Dermis microvascular lymphatic vessel endothelial cell (primary cell): Measurements from ENCODE around the gene BTG4. TPM values are rescaled to one million over a fixed set of nuclear protein-coding genes. Genes with fewer than 3 reads are reported as not detected.
A peak's percentile ranks its signal among the peaks of the same experiment; 100 is the strongest.

Experiments used
- DNase-seq, 2 donors: peaks; one replicate each; pipeline versions ENCODE4 v3.0.0 to v3.0.0-alpha.2; 2010; ENCODE audit warnings: low read depth in 2 of 2
- total RNA-seq: library from RNA; depleted of rRNA; stranded (reverse); fragments of >200 nt; gene quantifications from 2 replicates; pipeline ENCODE4 v1.2.1, GENCODE V29; 2014

BTG4 gene
- total RNA-seq, result not detected in 2 replicates

GRCh38 chr11:111512296-111513239 lies at the start of gene BTG4:
BTG4 (minus strand) TSS chr11:111512386; CDS start chr11:111498776, 13,610 bp downstream.
- DNase-seq, result no peak

- peak in 1 of 2 donors; percentile 29 for DNase-seq
Observed at GRCh38 chr11:111561791-111562325, 49.7 kb upstream of the BTG4 start.

- no peak for DNase-seq
Observed at GRCh38 chr11:111561306-111561705, 49.1 kb upstream of the BTG4 start.

- peak; percentile 54 to 60 for DNase-seq
Observed at GRCh38 chr11:111560800-111561199, 48.6 kb upstream of the BTG4 start.

GRCh38 chr11:111559800-111560464 lies 47.7 kb upstream of the BTG4 start:
- peak in 1 of 2 donors; percentile 61 for DNase-seq

- DNase-seq, result no peak
Observed at GRCh38 chr11:111557425-111558111, 45.4 kb upstream of the BTG4 start.

- DNase-seq, result no peak
Observed at GRCh38 chr11:111555255-111555654, 43.1 kb upstream of the BTG4 start.

- DNase-seq, result no peak
Observed at GRCh38 chr11:111554532-111554931, 42.3 kb upstream of the BTG4 start.

GRCh38 chr11:111550258-111550657 lies 38.1 kb upstream of the BTG4 start:
- DNase-seq, result no peak

- no peak for DNase-seq
Observed at GRCh38 chr11:111549869-111550203, 37.6 kb upstream of the BTG4 start.

- no peak for DNase-seq
Observed at GRCh38 chr11:111549196-111549868, 37.1 kb upstream of the BTG4 start.

- DNase-seq, result no peak
Observed at GRCh38 chr11:111548525-111548924, 36.3 kb upstream of the BTG4 start.

- peak; percentile 50 to 57 for DNase-seq
Observed at GRCh38 chr11:111542606-111543275, 30.6 kb upstream of the BTG4 start.

GRCh38 chr11:111541254-111542061 lies 29.3 kb upstream of the BTG4 start:
- DNase-seq, result peak; percentile 81 to 89

GRCh38 chr11:111540937-111541253 lies 28.7 kb upstream of the BTG4 start:
- no peak for DNase-seq

- peak in 1 of 2 donors; percentile 68 for DNase-seq
Observed at GRCh38 chr11:111540114-111540936, 28.1 kb upstream of the BTG4 start, which contains the start of gene LAYN. LAYN (plus strand) TSS chr11:111540720; CDS start chr11:111540844, 124 bp downstream.

- DNase-seq, result no peak
Observed at GRCh38 chr11:111539426-111540113, 27.4 kb upstream of the BTG4 start.

- DNase-seq, result no peak
Observed at GRCh38 chr11:111538407-111539114, 26.4 kb upstream of the BTG4 start.
